C4-2B (cell line): ENCODE measurements around the gene PRRT2.

Experiments used
- CTCF ChIP-seq: fragments of 450-650 bp; conservative IDR thresholded peaks from 2 replicates; pipeline ENCODE4 v1.5.1; 2017; ENCODE audit warnings: mild to moderate bottlenecking
- ZFX ChIP-seq: fragments of 450-650 bp; IDR thresholded peaks from 2 replicates; pipeline ENCODE4 v1.6.1; 2017

GRCh38 chr16:29862383-29862883 lies 50.4 kb downstream of the PRRT2 start:
- no peak for TF ChIP-seq CTCF
- peak; percentile 73; the same call in 1 of the 2 replicates for TF ChIP-seq ZFX
